Measurements from ENCODE around the gene RFFL. TPM values are rescaled to one million over a fixed set of nuclear protein-coding genes. Genes with fewer than 3 reads are reported as not detected.
A peak's percentile ranks its signal among the peaks of the same experiment; 100 is the strongest.

RFFL gene
- polyA plus RNA-seq, 1 donor, result 9.9 TPM

- DNase-seq, result peak; percentile 97
Observed at GRCh38 chr17:34961093-34961911, 102.2 kb downstream of the RFFL start, which contains the start of the genes CCT6B and ZNF830. TSS of gene CCT6B (minus strand) at chr17:34961460. CDS start at chr17:34961393, 67 bp downstream. TSS of gene ZNF830 (plus strand) at chr17:34961540. CDS start at chr17:34961567, 27 bp downstream.

GRCh38 chr17:34958438-34958837, 105.1 kb downstream of the RFFL start:
- DNase-seq, result no peak

Other genes with a start within 250 kb of the RFFL start
- gene CCT6B, start 102.2 kb downstream of the RFFL start, polyA plus RNA-seq (ENCODE audit: insufficient read length), result 1.7 TPM
- gene ZNF830, start 102.2 kb downstream of the RFFL start, polyA plus RNA-seq (ENCODE audit: insufficient read length), result 11.3 TPM
- gene LIG3, start 83.2 kb downstream of the RFFL start, polyA plus RNA-seq (ENCODE audit: insufficient read length), result 22.6 TPM
- 6.4 TPM for gene RAD51D, start 56.2 kb upstream of the RFFL start, polyA plus RNA-seq (ENCODE audit: insufficient read length)
- gene FNDC8, start 57.9 kb upstream of the RFFL start, polyA plus RNA-seq (ENCODE audit: insufficient read length), result not detected
- 16.8 TPM for gene NLE1, start 78.6 kb upstream of the RFFL start, polyA plus RNA-seq (ENCODE audit: insufficient read length)
- gene UNC45B, start 84.1 kb upstream of the RFFL start, polyA plus RNA-seq (ENCODE audit: insufficient read length), result 250 TPM
- gene SLC35G3, start 130.7 kb upstream of the RFFL start, polyA plus RNA-seq (ENCODE audit: insufficient read length), result 0.56 TPM
- 5.4 TPM for gene SLFN5, start 179.4 kb upstream of the RFFL start, polyA plus RNA-seq (ENCODE audit: insufficient read length)

All from hindlimb muscle (tissue), 1 donor.